HepG2 (cell line): ENCODE results near the gene CST3.

Experiments used
- HMG20A ChIP-seq: IDR thresholded peaks from 2 replicates; pipeline ENCODE4 v1.6.1; 2016; ENCODE audit warnings: borderline replicate concordance
- POLR2AphosphoS5 ChIP-seq: IDR thresholded peaks from 2 replicates; pipeline ENCODE4 v1.6.1; 2012; ENCODE audit warnings: low read depth, low read length
- ZNF232 ChIP-seq: sonication (generic); formaldehyde crosslinking; IDR thresholded peaks from 2 replicates; pipeline ENCODE4 v1.4.0; 2020; ENCODE audit warnings: missing genetic modification reagents, borderline replicate concordance
- TF ChIP-seq, protein P1 (sequence below): IDR thresholded peaks from 2 replicates; pipeline ENCODE4 v1.6.1; 2016; ENCODE audit warnings: low read depth, control low read depth

GRCh38 chr20:23603321-23603720, 34.4 kb downstream of the CST3 start:
- no peak for TF ChIP-seq ZNF232 (CRISPR knock-in tag)
- TF ChIP-seq POLR2AphosphoS5 = no peak
- TF ChIP-seq HMG20A = no peak
- TF ChIP-seq, protein P1, sequence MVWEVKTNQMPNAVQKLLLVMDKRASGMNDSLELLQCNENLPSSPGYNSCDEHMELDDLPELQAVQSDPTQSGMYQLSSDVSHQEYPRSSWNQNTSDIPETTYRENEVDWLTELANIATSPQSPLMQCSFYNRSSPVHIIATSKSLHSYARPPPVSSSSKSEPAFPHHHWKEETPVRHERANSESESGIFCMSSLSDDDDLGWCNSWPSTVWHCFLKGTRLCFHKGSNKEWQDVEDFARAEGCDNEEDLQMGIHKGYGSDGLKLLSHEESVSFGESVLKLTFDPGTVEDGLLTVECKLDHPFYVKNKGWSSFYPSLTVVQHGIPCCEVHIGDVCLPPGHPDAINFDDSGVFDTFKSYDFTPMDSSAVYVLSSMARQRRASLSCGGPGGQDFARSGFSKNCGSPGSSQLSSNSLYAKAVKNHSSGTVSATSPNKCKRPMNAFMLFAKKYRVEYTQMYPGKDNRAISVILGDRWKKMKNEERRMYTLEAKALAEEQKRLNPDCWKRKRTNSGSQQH = no peak
